GM18858 (cell line): Measurements from ENCODE around the gene DRD4.
"Not testable (repeated sequence)": the region's sequence is repeated elsewhere in the genome, so short reads cannot be mapped to it uniquely, and the experiment has no call there.

Source experiments
- ATAC-seq: cut with Tn5 transposase; IDR thresholded peaks from one replicate; pipeline ENCODE4 v1.9.1; 2021; ENCODE audit not compliant: unreplicated experiment

Gene DRD4

GRCh38 chr11:665704-666281 lies 28.7 kb downstream of the DRD4 start:
- no peak for ATAC-seq

- ATAC-seq, result no peak
These were observed 36.8 kb downstream of the DRD4 start for GRCh38 chr11:673866-674265.

- no peak for ATAC-seq
These were observed 37.3 kb downstream of the DRD4 start for GRCh38 chr11:674406-674805.

GRCh38 chr11:678297-678696 lies 41.2 kb downstream of the DRD4 start:
- no peak for ATAC-seq

- ATAC-seq, result no peak
These were observed 42.5 kb downstream of the DRD4 start for GRCh38 chr11:679271-680207.

GRCh38 chr11:680476-680875 lies 43.4 kb downstream of the DRD4 start:
- no peak for ATAC-seq

- ATAC-seq, result no peak
These were observed 43.9 kb downstream of the DRD4 start for GRCh38 chr11:680970-681369.

GRCh38 chr11:686451-687243 lies 49.6 kb downstream of the DRD4 start:
- ATAC-seq, result no peak

- no peak for ATAC-seq
These were observed 50.7 kb downstream of the DRD4 start for GRCh38 chr11:687751-688150.

- ATAC-seq, result no peak
These were observed 51.6 kb downstream of the DRD4 start for GRCh38 chr11:688681-689080.

- no peak for ATAC-seq
These were observed 52.6 kb downstream of the DRD4 start for GRCh38 chr11:689625-690024.

- ATAC-seq, result not testable (repeated sequence)
These were observed 53.2 kb downstream of the DRD4 start for GRCh38 chr11:690244-690643.
